Stimulated activated naive CD8-positive, alpha-beta T cell treated with anti-CD3 and anti-CD28 coated beads, Interleukin-15, Interleukin-2, amounts not matched to agents 100 ng/mL and 50 ng/mL, for 24 hours (primary cell): ENCODE measurements around the gene RPS6KL1.

Experiments used
- H3K27ac Mint-ChIP-seq: one replicate; pipeline ENCODE4 v1.8.0; 2021; ENCODE audit warnings: mild to moderate bottlenecking, mixed read lengths
- H3K27me3 Mint-ChIP-seq: one replicate; pipeline ENCODE4 v1.8.0; 2021; ENCODE audit warnings: mixed read lengths
- H3K36me3 Mint-ChIP-seq: one replicate; pipeline ENCODE4 v1.8.0; 2021; ENCODE audit warnings: low read depth, mixed read lengths
- H3K4me1 Mint-ChIP-seq: one replicate; pipeline ENCODE4 v1.8.0; 2021; ENCODE audit warnings: low read depth, mixed read lengths
- H3K4me3 Mint-ChIP-seq: one replicate; pipeline ENCODE4 v1.8.0; 2021; ENCODE audit warnings: mild to moderate bottlenecking, mixed read lengths
- H3K9me3 Mint-ChIP-seq: one replicate; pipeline ENCODE4 v1.8.0; 2021; ENCODE audit warnings: mixed read lengths

The RPS6KL1 gene

DNA sequence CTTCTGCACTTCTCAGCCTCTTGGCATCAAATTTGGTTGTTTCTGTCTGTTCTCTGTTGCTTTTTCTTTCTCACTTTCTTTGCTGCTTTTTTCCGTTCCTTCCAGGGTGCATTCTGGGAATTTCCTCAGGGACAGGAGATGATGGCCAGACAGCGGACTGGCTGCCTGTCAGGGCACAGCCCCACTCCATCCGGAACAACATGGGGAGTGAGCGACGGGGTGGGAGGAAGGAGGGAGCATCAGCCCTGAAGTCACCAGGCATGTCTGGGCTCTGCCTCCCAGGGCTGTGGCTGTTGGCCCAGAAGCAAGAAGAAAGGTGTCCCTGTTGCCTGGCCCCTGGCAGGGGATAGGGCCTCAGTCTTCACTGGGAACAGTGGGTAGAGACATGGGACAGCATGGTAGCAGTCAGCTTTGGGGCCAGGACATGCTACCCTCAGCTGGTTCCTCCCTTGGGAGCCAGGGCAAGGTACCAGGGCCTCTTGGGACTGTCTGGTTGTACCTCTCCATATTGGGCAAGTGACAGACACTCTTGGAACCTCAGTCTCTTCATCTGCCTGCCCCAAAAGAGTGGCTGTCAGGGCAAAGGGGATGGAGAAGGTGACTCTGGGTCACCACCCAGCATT, 23.7 kb upstream of the RPS6KL1 start:
- Mint-ChIP-seq H3K4me3 (no peak overlapping the region), H3K27me3 (no peaks in the 10 kb centered on the region), H3K4me1 (peaks cover 23% of the 10 kb centered on the region), H3K27ac (no peak overlapping the region), H3K9me3 (no peaks in the 10 kb centered on the region), H3K36me3 (no peaks in the 10 kb centered on the region)

DNA sequence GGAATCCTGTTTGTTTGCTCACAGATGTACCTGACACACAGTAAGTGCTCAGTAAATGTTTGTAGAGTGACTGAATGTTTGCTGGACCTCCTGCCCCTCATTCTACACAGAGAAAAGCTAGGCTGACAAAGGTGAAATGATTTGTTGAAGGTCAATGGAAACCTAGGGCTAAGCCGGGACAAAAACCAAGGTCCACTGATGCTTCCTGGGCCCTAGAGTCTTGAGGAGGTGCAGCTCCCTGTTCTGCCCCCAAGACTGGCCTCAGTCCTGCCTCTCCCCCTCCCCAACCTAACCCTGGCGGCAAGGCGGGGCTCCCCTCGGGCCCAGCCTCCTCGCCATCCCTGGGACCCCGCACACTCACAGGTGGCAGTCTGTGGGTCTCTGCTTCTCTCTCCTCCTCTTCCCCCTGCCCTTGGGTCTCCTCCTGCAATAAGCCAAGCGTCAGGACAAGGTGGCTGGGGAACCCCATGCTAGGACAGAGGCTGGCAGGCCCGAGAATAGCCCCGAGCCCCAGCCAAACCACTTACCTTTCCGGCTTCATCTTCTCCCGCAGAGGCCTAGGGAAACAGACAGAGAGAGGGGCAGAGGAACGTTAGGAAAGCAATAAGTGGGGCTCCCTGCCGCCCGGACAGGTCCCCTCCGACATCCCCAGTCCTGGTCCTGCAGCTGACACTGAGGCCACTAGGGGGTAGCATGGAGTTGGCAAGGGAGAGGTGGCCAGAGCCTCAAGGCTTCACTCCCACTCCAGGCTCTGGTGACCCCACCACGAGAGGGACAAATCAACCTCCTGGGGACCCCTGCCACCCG, 23.0 kb upstream of the RPS6KL1 start:
- Mint-ChIP-seq H3K36me3 (no peaks in the 10 kb centered on the region), H3K4me3 (no peak overlapping the region), H3K9me3 (no peaks in the 10 kb centered on the region), H3K4me1 (peaks cover 30% of the 10 kb centered on the region), H3K27ac (no peak overlapping the region), H3K27me3 (no peaks in the 10 kb centered on the region)

DNA sequence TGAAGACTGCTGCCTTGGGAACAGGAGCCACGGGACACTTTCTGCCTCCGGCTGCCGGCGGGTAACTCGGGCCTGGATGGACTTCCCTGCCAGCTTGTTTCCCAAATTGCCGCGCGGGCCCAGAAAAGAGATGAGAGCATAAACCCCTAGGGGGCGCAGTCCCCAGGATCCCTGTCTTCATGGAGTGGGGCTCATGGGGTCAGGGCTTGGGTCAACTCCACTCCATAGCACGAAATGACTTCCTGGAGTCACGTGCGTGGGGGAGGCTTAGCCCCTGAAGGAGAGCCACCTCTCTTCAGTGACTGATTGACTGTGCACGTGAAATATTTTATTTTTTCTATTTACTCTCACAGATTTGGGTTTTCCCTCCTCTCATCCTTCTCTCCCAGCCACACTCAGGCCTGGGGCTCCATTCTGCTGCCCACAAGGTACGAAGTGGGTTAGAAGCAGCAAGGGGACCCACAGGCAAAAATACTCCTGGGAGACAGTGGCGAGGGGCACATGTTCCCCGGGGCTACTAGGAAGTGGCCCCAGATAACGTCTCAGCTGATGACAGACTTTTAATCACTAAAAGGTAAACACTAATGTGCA, 22.3 kb upstream of the RPS6KL1 start:
- Mint-ChIP-seq H3K27ac (no peak overlapping the region), H3K4me1 (peaks cover 33% of the 10 kb centered on the region), H3K27me3 (no peaks in the 10 kb centered on the region), H3K9me3 (no peaks in the 10 kb centered on the region), H3K4me3 (no peak overlapping the region), H3K36me3 (no peaks in the 10 kb centered on the region)

DNA sequence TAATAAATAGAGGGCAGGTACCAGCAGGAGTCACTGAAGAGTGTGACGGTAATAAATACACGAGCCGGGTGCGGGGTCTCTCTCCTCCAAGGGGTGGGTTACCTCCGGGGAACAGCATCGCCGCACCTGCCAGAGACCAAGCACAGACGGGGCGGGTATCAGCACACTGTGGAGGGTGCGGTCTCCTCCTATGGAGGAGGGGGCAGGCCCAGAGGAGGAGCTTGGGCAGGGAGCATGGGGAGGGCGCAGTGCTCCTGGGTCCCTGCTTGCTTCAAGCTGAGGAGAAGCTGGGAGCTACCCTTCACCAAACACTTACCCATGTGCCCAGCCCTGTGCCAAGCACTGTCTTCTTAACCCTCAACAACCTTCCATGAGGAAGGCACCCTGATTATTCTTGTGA, 19.5 kb upstream of the RPS6KL1 start:
- Mint-ChIP-seq H3K27me3 (no peaks in the 10 kb centered on the region), H3K9me3 (no peaks in the 10 kb centered on the region), H3K4me1 (peaks cover 45% of the 10 kb centered on the region), H3K27ac (peak overlapping the region; percentile 31), H3K36me3 (no peaks in the 10 kb centered on the region), H3K4me3 (peak overlapping the region; percentile 70)

DNA sequence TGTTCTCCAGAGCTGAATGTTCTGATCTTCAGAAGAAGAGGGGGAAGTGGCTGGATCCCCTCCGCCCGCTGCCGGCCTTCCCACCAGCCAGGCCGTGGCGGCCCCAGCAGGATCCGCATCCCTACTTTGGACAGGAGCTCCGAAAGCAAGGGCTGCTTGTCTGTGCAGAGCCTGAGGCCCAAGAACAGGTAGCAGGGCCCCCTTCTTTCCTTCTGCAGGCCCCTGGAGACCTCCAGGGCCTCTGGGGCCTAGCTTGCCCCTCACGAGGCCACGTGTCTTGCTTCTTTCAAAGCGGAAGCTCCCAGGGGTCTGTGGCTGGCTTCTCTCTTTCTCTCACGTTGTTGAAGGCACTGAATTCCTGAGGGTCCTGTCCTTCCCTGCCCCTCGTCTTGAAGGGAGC, 19.1 kb upstream of the RPS6KL1 start:
- Mint-ChIP-seq H3K27ac (peak overlapping the region; percentile 87), H3K36me3 (no peaks in the 10 kb centered on the region), H3K4me1 (peaks cover 47% of the 10 kb centered on the region), H3K9me3 (no peaks in the 10 kb centered on the region), H3K27me3 (no peaks in the 10 kb centered on the region), H3K4me3 (peak overlapping the region; percentile 70)

DNA sequence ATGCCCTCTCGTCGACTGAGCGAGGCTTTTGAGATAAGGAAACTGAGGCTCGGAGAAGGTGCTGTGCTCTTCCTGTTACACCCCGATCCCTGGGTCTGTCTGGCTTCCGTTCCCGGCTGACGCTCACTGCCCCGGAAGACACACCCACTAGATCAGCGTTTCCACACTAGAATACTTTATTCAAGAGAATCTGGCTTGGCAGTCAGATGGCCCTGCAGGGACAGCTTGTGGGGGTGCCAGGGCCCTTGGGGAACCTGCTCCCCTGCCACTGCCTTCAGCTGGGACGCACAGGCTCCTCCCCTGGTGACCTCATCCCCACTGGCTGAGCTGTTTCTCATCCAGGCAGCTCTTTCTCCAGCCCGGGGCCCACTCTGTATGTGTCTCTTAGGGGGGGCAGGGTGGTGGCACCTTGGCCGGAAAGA, 18.6 kb upstream of the RPS6KL1 start:
- Mint-ChIP-seq H3K27me3 (no peaks in the 10 kb centered on the region), H3K4me1 (peaks cover 51% of the 10 kb centered on the region), H3K9me3 (no peaks in the 10 kb centered on the region), H3K27ac (peak overlapping the region; percentile 87), H3K4me3 (peak overlapping the region; percentile 70), H3K36me3 (no peaks in the 10 kb centered on the region)

DNA sequence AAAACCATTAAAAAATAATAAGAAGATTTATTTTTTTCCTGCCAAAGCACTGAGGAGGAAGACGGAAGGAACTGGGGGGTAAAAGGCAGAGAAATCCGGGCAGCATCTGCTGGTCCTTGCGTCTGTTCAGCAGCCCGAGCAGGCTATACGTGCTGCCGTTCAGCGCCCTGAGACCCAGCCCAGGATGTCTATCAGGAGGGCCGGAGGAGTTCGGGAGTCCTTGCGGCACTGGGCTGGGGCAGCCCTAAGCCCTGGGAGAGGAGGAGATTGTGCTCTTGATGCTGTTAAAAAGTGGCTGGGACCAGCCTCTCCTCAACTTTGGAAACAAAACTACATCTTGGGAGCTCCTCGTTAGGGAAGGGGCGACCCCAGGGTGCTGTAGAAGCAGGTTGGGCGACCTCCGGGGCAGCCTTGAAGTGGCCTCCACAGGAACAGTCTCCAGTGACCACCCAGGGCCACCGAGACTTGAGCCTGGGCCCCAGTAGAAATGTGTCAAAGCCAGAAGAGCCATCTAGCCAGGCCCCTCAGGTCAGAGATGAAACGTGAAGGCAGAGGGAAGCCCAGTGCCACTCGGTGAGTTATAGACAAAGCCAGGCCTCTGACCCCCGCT, 18.0 kb upstream of the RPS6KL1 start:
- Mint-ChIP-seq H3K4me1 (peaks cover 48% of the 10 kb centered on the region), H3K9me3 (no peaks in the 10 kb centered on the region), H3K4me3 (peak overlapping the region; percentile 70), H3K36me3 (no peaks in the 10 kb centered on the region), H3K27ac (no peak overlapping the region), H3K27me3 (no peaks in the 10 kb centered on the region)

DNA sequence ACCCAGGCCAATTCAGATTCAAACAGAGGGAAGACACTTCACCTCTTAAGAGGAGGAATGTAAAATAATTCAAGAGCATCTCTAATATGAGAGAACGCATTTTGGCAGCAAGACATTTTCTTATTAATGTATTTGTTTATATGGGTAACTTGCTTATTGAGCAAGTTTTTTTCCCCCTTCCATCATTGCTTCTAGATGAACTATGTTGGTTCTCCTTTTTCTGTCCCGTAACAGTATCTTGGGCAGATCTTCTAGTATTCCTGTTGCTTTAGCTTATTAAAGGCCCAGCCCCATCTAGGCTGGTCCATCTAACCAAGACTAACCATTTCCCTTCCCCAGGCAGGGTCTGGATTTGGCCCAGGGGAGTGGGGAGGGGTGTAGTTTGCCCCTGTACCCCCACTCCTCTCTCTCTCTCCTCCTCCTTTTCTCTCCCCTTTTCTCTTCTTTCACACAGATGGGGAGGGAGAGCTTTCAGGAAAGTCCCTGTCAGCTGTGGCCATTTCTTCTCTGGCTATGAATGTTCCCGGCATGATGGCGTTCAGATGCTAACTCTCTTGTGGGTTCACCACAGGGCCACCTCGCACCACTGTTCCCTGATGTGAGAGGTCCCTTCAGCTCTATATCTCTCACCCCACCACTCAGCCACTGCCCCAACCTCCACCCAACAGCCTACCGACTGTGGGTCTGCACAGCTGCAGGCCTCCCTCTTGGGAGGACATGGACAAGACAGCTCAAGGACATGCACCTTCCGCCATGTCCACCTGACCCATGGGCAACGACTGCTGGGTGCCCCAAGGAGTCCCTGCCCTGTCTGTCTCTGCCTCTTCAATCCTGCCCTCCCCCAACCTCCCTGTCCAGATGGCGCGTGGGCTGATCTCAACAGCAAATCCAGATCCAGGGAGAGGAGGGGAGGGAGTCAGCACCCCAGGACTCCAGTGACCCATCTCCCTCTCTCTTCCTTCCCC, 15.8 kb upstream of the RPS6KL1 start:
- Mint-ChIP-seq H3K4me1 (peaks cover 48% of the 10 kb centered on the region), H3K27ac (no peak overlapping the region), H3K9me3 (no peaks in the 10 kb centered on the region), H3K36me3 (no peaks in the 10 kb centered on the region), H3K4me3 (no peak overlapping the region), H3K27me3 (peaks cover 3% of the 10 kb centered on the region)

DNA sequence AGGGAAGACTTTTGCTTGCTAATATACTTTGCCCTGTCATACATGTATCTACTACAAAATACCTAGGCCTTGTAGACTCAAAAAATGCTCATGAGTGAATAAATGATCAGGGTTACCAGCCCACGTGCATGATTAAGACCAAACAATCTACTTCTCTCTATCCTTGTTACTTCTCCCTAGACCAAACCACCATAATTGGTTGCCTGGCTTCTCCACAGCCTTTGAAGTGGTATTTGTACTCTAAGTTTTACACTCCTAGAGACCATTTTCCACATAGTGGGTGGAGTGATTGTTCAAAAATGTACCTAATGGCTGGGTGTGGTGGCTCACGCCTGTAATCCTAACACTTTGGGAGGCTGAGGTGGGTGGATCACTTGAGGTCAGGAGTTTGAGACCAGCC, 14.1 kb upstream of the RPS6KL1 start:
- Mint-ChIP-seq H3K4me1 (peaks cover 43% of the 10 kb centered on the region), H3K27ac (peak overlapping the region; percentile 4)

DNA sequence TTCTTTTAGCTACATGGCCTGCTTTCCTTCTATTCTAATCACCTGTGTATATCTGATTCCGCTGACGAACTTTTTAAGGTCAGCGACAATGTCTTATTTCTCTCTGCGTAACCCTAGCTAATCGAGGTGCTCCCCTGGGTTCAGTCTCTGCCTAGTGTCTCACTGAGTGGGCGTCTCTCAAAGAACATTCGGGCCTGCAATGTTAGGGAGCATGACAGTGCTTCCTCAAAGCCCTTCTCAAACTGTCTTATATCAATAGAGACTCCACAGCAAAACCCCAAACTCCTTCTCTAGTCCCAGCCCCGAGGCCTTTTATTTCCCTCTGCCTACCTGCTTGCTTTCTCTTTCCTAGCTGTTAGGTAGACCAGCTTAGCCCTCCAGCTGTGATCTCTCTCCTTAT, 13.7 kb upstream of the RPS6KL1 start:
- Mint-ChIP-seq H3K4me1 (peaks cover 39% of the 10 kb centered on the region), H3K27ac (no peak overlapping the region), H3K4me3 (no peak overlapping the region), H3K27me3 (peaks cover 6% of the 10 kb centered on the region), H3K36me3 (no peaks in the 10 kb centered on the region), H3K9me3 (no peaks in the 10 kb centered on the region)

More for the DNA sequence above, 14.1 kb upstream of the RPS6KL1 start:
- peaks cover 6% of the 10 kb centered on the region for H3K27me3 Mint-ChIP-seq
- no peaks in the 10 kb centered on the region for H3K36me3 Mint-ChIP-seq
- H3K4me3 Mint-ChIP-seq = no peak overlapping the region
- no peaks in the 10 kb centered on the region for H3K9me3 Mint-ChIP-seq

DNA sequence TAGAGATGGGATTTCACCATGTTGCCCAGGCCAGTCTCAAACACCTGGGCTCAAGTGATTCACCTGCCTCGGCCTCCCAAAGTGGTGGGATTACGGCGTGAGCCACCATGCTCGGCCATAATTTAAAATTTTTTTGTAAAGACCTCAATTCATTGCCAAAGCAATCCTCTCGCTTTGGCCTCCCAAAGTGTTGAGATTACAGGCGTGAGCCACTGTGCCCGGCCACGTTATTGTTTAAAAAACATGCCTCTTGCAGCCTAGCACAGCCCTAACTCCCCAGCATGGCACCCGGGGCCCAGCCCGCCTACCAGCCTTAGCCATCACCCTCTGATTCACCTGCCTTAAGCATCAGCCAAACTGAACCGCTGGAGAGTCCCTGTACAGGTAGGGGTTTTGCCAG, 13.1 kb upstream of the RPS6KL1 start:
- peaks cover 33% of the 10 kb centered on the region for H3K4me1 Mint-ChIP-seq
- no peak overlapping the region for H3K4me3 Mint-ChIP-seq
- H3K27ac Mint-ChIP-seq = no peak overlapping the region
- no peaks in the 10 kb centered on the region for H3K9me3 Mint-ChIP-seq
- H3K27me3 Mint-ChIP-seq = peaks cover 6% of the 10 kb centered on the region
- H3K36me3 Mint-ChIP-seq = no peaks in the 10 kb centered on the region

DNA sequence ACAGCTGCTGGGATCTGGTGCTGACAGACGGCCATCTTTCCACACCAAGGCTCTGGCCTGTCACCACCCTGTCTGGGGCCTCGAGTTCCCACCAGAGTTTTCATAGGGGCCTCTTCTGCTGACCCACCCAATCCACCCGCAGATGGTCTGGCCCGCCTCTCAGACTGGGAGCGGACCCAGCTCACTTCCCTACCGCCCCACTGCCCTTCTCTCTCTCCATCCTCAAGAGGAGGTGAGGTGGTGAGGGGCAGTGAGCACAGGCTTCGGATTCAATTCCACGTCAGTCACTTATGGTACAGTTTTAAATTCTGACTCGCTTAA, 12.3 kb upstream of the RPS6KL1 start:
- no peak overlapping the region for H3K27ac Mint-ChIP-seq

DNA sequence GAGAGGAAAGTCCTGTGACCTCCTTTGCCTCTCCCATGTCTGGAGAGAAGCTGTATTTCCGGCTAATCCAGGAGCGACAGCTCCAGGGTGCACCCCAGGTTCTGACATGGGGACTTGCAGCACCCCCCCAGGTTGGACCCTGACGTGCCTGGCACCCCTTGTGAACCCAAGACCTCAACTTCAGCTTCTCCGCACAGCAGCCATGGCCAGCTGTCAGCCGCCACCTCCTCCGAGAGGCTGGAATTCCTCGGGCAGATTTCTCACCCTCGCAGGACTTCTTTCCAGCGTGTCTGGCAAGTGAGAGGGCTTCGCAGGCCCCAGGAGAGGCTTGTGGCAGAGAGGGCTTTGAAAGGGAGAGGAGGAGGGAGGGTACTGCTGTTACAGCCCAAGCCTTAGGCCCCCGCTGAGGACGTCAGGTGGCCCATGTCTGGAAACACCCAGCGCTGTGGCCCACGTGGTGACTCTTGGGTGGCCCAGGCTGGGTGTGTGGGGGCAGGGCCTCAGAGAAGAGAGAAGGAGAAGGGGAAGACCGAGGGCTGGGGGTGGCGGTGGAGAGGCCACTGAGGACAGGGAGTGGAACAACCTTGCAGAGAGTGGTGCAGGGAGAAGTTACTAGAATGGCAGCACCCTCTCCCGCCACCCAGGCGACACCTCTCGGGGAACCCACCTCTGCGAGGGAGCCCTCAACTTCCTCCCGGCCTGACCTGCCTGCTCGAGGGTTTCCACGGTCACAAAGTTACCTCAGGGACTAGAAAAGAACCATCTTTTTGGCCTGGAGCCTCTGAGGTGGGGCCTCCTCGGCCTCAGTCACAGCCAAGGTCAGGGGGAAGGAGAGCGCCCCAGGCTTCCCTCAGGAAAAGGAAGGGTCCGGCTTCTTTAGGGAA, 11.7 kb upstream of the RPS6KL1 start:
- H3K4me1 Mint-ChIP-seq = peaks cover 24% of the 10 kb centered on the region
- no peak overlapping the region for H3K4me3 Mint-ChIP-seq
- H3K27me3 Mint-ChIP-seq = peaks cover 6% of the 10 kb centered on the region
- H3K36me3 Mint-ChIP-seq = no peaks in the 10 kb centered on the region
- no peak overlapping the region for H3K27ac Mint-ChIP-seq
- no peaks in the 10 kb centered on the region for H3K9me3 Mint-ChIP-seq

More for the DNA sequence above, 12.3 kb upstream of the RPS6KL1 start:
- Mint-ChIP-seq H3K4me1 (peaks cover 29% of the 10 kb centered on the region), H3K4me3 (no peak overlapping the region), H3K27me3 (peaks cover 6% of the 10 kb centered on the region), H3K36me3 (no peaks in the 10 kb centered on the region), H3K9me3 (no peaks in the 10 kb centered on the region)

DNA sequence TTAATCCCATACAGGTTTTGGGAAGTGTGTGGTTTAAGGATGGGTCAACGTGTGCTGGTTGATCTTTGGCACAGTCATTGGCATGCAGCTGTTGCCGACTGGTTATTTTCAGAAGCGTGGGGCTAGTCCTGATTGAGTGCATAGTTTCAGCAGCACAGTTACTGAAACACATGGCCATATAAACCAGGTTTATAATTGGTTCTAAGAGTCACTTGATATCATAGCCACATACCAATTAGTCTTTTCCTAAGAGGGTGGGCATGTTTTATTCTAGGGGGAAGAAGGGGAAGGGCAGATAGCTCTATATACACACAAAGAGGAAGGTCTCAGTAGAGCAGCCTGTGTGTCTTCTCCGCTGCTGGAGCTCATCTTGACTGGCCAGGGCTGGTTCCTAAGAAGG, 11.0 kb upstream of the RPS6KL1 start:
- no peaks in the 10 kb centered on the region for H3K36me3 Mint-ChIP-seq
- peaks cover 22% of the 10 kb centered on the region for H3K4me1 Mint-ChIP-seq
- no peak overlapping the region for H3K4me3 Mint-ChIP-seq
- peaks cover 6% of the 10 kb centered on the region for H3K27me3 Mint-ChIP-seq
- H3K9me3 Mint-ChIP-seq = no peaks in the 10 kb centered on the region
- H3K27ac Mint-ChIP-seq = no peak overlapping the region
